Stomach smooth muscle (tissue), 2 donors: Measurements from ENCODE around the gene GLTPD2.

Source experiments
- H3K27ac ChIP-seq: one replicate; pipeline ENCODE4 v1.7.0; 2013; ENCODE audit warnings: mild to moderate bottlenecking, low read length, inconsistent platforms
- H3K27me3 ChIP-seq, 2 donors: one replicate each; pipeline ENCODE4 v1.7.0; 2013; ENCODE audit warnings: low read length in 2 of 2; ENCODE audit not compliant: insufficient read depth in 2 of 2, control insufficient read depth in 1 of 2
- H3K36me3 ChIP-seq, 2 donors: one replicate each; pipeline ENCODE4 v1.7.0; 2013; ENCODE audit warnings: low read length in 2 of 2; ENCODE audit not compliant: control insufficient read depth in 2 of 2, insufficient read depth in 2 of 2
- H3K4me1 ChIP-seq: one replicate; pipeline ENCODE4 v1.7.0; 2013; ENCODE audit warnings: low read length; ENCODE audit not compliant: control insufficient read depth, insufficient read depth
- H3K4me3 ChIP-seq, 2 donors: one replicate each; pipeline ENCODE4 v1.7.0; 2013; ENCODE audit warnings: low read length in 2 of 2
- H3K9ac ChIP-seq, 2 donors: one replicate each; pipeline ENCODE4 v1.7.0; 2013; ENCODE audit warnings: low read length in 2 of 2, mild to moderate bottlenecking in 1 of 2
- H3K9me3 ChIP-seq, 2 donors: one replicate each; pipeline ENCODE4 v1.7.0; 2013; ENCODE audit warnings: low read length in 2 of 2; ENCODE audit not compliant: control insufficient read depth in 2 of 2
- donor health status: healthy.
- donor health status: Pancreatic carcinoma.

Gene GLTPD2

GRCh38 chr17:4788807-4789700 lies at the start of gene GLTPD2:
Gene GLTPD2 (plus strand): TSS chr17:4788964. CDS start chr17:4789012, 48 bp downstream.
- Histone ChIP-seq H3K9ac (peak within 1 kb of the TSS; percentile 85 to 87), H3K27ac (peak within 1 kb of the TSS; percentile 84), H3K9me3 (no peaks in the 10 kb centered on the region), H3K4me1 (peaks cover 35% of the 10 kb centered on the region), H3K36me3 (no peaks in the 10 kb centered on the region), H3K4me3 (peak within 1 kb of the TSS; percentile 77 to 86), H3K27me3 (peaks cover 7 to 10% of the 10 kb centered on the region in 2 donors)

GRCh38 chr17:4739122-4740024 lies 49.4 kb upstream of the GLTPD2 start, which contains the start of the genes CXCL16 and ZMYND15:
Gene CXCL16 (minus strand): TSS chr17:4739928. CDS start chr17:4739339, 589 bp downstream.
Gene ZMYND15 (plus strand): TSS chr17:4739833. CDS start chr17:4740549, 716 bp downstream.
- peaks cover 18% of the 10 kb centered on the region for H3K4me1 ChIP-seq

GRCh38 chr17:4740025-4740351 lies 48.8 kb upstream of the GLTPD2 start:
- H3K9me3 ChIP-seq, result no peaks in the 10 kb centered on the region
- no peak overlapping the region for H3K27ac ChIP-seq
- H3K4me3 ChIP-seq, result peak overlapping the region; percentile 73 to 85
- peak overlapping the region; percentile 42 to 70 for H3K9ac ChIP-seq
- H3K4me1 ChIP-seq, result peaks cover 18% of the 10 kb centered on the region
- no peaks in the 10 kb centered on the region for H3K36me3 ChIP-seq
- peaks cover 14 to 21% of the 10 kb centered on the region in 2 donors for H3K27me3 ChIP-seq

More at GRCh38 chr17:4739122-4740024, 49.4 kb upstream of the GLTPD2 start, which contains the start of the genes CXCL16 and ZMYND15:
- Histone ChIP-seq H3K9ac (peak within 1 kb of the TSS; percentile 58 to 70), H3K36me3 (no peaks in the 10 kb centered on the region), H3K4me3 (peak within 1 kb of the TSS; percentile 73 to 85), H3K27ac (no peak within 1 kb of the TSS), H3K9me3 (no peaks in the 10 kb centered on the region), H3K27me3 (peaks cover 9 to 16% of the 10 kb centered on the region in 2 donors)

GRCh38 chr17:4740584-4740983 lies 48.2 kb upstream of the GLTPD2 start:
- Histone ChIP-seq H3K27me3 (peaks cover 19 to 27% of the 10 kb centered on the region in 2 donors), H3K9me3 (no peaks in the 10 kb centered on the region), H3K9ac (no peak overlapping the region), H3K36me3 (no peaks in the 10 kb centered on the region), H3K27ac (no peak overlapping the region), H3K4me3 (no peak overlapping the region), H3K4me1 (peaks cover 18% of the 10 kb centered on the region)

- Histone ChIP-seq H3K4me3 (no peak overlapping the region), H3K4me1 (peaks cover 18% of the 10 kb centered on the region), H3K27me3 (peaks cover 19 to 30% of the 10 kb centered on the region in 2 donors), H3K9ac (no peak overlapping the region), H3K9me3 (no peaks in the 10 kb centered on the region), H3K27ac (no peak overlapping the region), H3K36me3 (no peaks in the 10 kb centered on the region)
Observed at GRCh38 chr17:4741544-4741943, 47.2 kb upstream of the GLTPD2 start.

GRCh38 chr17:4742133-4742532 lies 46.6 kb upstream of the GLTPD2 start:
- no peaks in the 10 kb centered on the region for H3K36me3 ChIP-seq
- no peaks in the 10 kb centered on the region for H3K9me3 ChIP-seq
- H3K9ac ChIP-seq, result no peak overlapping the region
- H3K4me3 ChIP-seq, result no peak overlapping the region
- peaks cover 18% of the 10 kb centered on the region for H3K4me1 ChIP-seq
- H3K27me3 ChIP-seq, result peaks cover 19 to 30% of the 10 kb centered on the region in 2 donors
- no peak overlapping the region for H3K27ac ChIP-seq

GRCh38 chr17:4742629-4743028 lies 46.1 kb upstream of the GLTPD2 start:
- Histone ChIP-seq H3K27me3 (peaks cover 19 to 30% of the 10 kb centered on the region in 2 donors), H3K27ac (no peak overlapping the region), H3K9ac (no peak overlapping the region), H3K9me3 (no peaks in the 10 kb centered on the region), H3K4me3 (no peak overlapping the region), H3K4me1 (peaks cover 18% of the 10 kb centered on the region), H3K36me3 (no peaks in the 10 kb centered on the region)

GRCh38 chr17:4743216-4743615 lies 45.5 kb upstream of the GLTPD2 start:
- Histone ChIP-seq H3K36me3 (no peaks in the 10 kb centered on the region), H3K4me3 (no peak overlapping the region), H3K9ac (no peak overlapping the region), H3K27ac (no peak overlapping the region), H3K4me1 (peaks cover 18% of the 10 kb centered on the region), H3K9me3 (no peaks in the 10 kb centered on the region), H3K27me3 (peaks cover 19 to 29% of the 10 kb centered on the region in 2 donors)

- Histone ChIP-seq H3K9ac (no peak overlapping the region), H3K27ac (no peak overlapping the region), H3K4me3 (no peak overlapping the region), H3K27me3 (peaks cover 24 to 29% of the 10 kb centered on the region in 2 donors), H3K4me1 (peaks cover 12% of the 10 kb centered on the region), H3K36me3 (no peaks in the 10 kb centered on the region), H3K9me3 (no peaks in the 10 kb centered on the region)
Observed at GRCh38 chr17:4743898-4744297, 44.9 kb upstream of the GLTPD2 start.
